MM.1S (cell line): ENCODE results near the gene CALR3.

Experiments used
- DNase-seq: peaks from one replicate; pipeline ENCODE4 v3.0.0-alpha.2; 2015
- H2AFZ ChIP-seq: fragments of 300-600 bp; sonication (generic); 2 replicates; pipeline ENCODE4 v1.6.0; 2016; ENCODE audit warnings: antibody characterized with exemption, low read length
- H3F3A ChIP-seq: fragments of 300-600 bp; sonication (generic); 2 replicates; pipeline ENCODE4 v1.6.1; 2016; ENCODE audit warnings: mild to moderate bottlenecking, antibody characterized with exemption, low read length, moderate library complexity, mixed read lengths; ENCODE audit not compliant: insufficient read depth
- H3K27ac ChIP-seq: fragments of 300-600 bp; sonication (generic); 2 replicates; pipeline ENCODE4 v1.5.1; 2016; ENCODE audit warnings: mild to moderate bottlenecking, low read length
- H3K27me3 ChIP-seq: fragments of 300-600 bp; sonication (generic); replicated peaks from 2 replicates; pipeline ENCODE4 v1.6.0; 2016; ENCODE audit warnings: low read length; ENCODE audit not compliant: insufficient read depth
- H3K36me3 ChIP-seq: fragments of 300-600 bp; sonication (generic); replicated peaks from 2 replicates; pipeline ENCODE4 v1.6.1; 2016; ENCODE audit warnings: mild to moderate bottlenecking, low read length, mixed read lengths; ENCODE audit not compliant: insufficient read depth
- H3K4me1 ChIP-seq: fragments of 300-600 bp; sonication (generic); 2 replicates; pipeline ENCODE4 v1.6.1; 2016; ENCODE audit warnings: low read length, mixed read lengths
- H3K4me2 ChIP-seq: fragments of 300-600 bp; sonication (generic); 2 replicates; pipeline ENCODE4 v1.6.0; 2016; ENCODE audit warnings: low read depth, low read length
- H3K4me3 ChIP-seq: fragments of 300-600 bp; sonication (generic); 2 replicates; pipeline ENCODE4 v1.5.1; 2016; ENCODE audit warnings: low read length, mixed read lengths
- H3K79me2 ChIP-seq: fragments of 300-600 bp; sonication (generic); 2 replicates; pipeline ENCODE4 v1.6.1; 2016; ENCODE audit warnings: mixed run types, low read length, mixed read lengths
- H3K9ac ChIP-seq: fragments of 300-600 bp; sonication (generic); 2 replicates; pipeline ENCODE4 v1.6.1; 2016; ENCODE audit warnings: low read length, mixed read lengths
- H3K9me2 ChIP-seq: fragments of 300-600 bp; sonication (generic); replicated peaks from 2 replicates; pipeline ENCODE4 v1.6.1; 2016; ENCODE audit warnings: mild to moderate bottlenecking, low read length, mixed read lengths; ENCODE audit not compliant: insufficient read depth
- H3K9me3 ChIP-seq: fragments of 300-600 bp; sonication (generic); replicated peaks from 2 replicates; pipeline ENCODE4 v1.6.1; 2016; ENCODE audit warnings: mild to moderate bottlenecking, low read length, mixed read lengths; ENCODE audit not compliant: insufficient read depth
- H4K20me1 ChIP-seq: fragments of 300-600 bp; sonication (generic); 2 replicates; pipeline ENCODE4 v1.6.1; 2016; ENCODE audit warnings: mild to moderate bottlenecking, low read length, moderate library complexity, mixed read lengths; ENCODE audit not compliant: insufficient read depth
- EZH2 ChIP-seq: fragments of 300-600 bp; sonication (generic); optimal IDR thresholded peaks from 2 replicates; pipeline ENCODE3; 2017; ENCODE audit warnings: low read depth, mild to moderate bottlenecking, antibody characterized with exemption, low read length, mixed read lengths
- EZH2phosphoT487 ChIP-seq: fragments of 300-600 bp; sonication (generic); IDR thresholded peaks from 2 replicates; pipeline ENCODE4 v1.6.1; 2018; ENCODE audit warnings: antibody characterized with exemption, low read length
- TF ChIP-seq, protein P1 (sequence below): fragments of 300-600 bp; sonication (generic); IDR thresholded peaks from 2 replicates; pipeline ENCODE4 v1.5.1; 2016; ENCODE audit warnings: antibody characterized with exemption, low read length, mixed read lengths

The CALR3 gene

DNA sequence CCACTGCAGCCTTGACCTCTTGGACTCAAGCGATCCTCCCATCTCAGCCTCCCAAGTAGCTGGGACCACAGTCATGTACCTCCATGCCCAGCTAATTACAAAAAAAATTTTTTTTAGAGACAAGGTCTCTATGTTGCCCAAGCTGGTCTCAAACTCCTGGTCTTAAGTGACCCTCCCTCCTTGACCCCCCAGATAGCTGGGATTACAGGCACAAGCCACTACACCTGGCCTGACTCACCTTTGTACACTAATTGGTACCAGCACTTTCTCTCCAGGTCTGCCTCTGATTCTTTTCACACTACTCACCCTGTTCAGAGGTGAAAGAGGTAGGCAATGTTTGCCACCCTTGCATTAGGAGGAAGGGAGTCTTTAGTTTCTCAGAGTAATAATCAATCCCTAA, 18.7 kb downstream of the CALR3 start:
- Histone ChIP-seq H3K4me2 (no peak overlapping the region), H3K9me3 (no peaks in the 10 kb centered on the region), H3F3A (no peaks in the 10 kb centered on the region), H3K4me3 (no peak overlapping the region), H3K79me2 (no peaks in the 10 kb centered on the region), H3K4me1 (no peaks in the 10 kb centered on the region), H2AFZ (no peak overlapping the region), H3K36me3 (no peaks in the 10 kb centered on the region), H3K9me2 (no peaks in the 10 kb centered on the region), H4K20me1 (no peaks in the 10 kb centered on the region), H3K27ac (no peak overlapping the region), H3K27me3 (no peaks in the 10 kb centered on the region), H3K9ac (no peak overlapping the region)
- no peak for TF ChIP-seq EZH2phosphoT487
- TF ChIP-seq, protein P1, sequence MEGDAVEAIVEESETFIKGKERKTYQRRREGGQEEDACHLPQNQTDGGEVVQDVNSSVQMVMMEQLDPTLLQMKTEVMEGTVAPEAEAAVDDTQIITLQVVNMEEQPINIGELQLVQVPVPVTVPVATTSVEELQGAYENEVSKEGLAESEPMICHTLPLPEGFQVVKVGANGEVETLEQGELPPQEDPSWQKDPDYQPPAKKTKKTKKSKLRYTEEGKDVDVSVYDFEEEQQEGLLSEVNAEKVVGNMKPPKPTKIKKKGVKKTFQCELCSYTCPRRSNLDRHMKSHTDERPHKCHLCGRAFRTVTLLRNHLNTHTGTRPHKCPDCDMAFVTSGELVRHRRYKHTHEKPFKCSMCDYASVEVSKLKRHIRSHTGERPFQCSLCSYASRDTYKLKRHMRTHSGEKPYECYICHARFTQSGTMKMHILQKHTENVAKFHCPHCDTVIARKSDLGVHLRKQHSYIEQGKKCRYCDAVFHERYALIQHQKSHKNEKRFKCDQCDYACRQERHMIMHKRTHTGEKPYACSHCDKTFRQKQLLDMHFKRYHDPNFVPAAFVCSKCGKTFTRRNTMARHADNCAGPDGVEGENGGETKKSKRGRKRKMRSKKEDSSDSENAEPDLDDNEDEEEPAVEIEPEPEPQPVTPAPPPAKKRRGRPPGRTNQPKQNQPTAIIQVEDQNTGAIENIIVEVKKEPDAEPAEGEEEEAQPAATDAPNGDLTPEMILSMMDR = no peak
- no peak for TF ChIP-seq EZH2
- no peak for DNase-seq

DNA sequence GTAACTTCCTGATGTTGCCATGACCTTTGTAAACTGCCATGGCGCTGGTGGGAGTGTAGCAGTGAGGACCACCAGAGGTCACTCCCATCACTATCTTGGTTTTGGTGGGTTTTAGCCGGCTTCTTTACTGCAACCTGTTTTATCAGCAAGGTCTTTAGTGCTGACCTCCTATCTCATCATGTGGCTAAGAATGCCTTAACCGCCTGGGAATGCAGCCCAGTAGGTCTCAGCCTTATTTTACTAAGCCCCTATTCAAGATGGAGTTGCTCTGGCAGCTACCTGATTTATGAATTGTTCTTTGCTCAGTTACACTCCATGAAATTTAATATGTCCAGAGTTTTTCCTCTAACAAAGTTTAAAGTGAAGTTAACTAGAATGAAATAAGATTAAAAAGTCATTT, 19.6 kb downstream of the CALR3 start:
- H3K36me3 ChIP-seq = no peaks in the 10 kb centered on the region
- H4K20me1 ChIP-seq = no peaks in the 10 kb centered on the region
- H3K4me3 ChIP-seq = no peak overlapping the region
- peaks cover 1% of the 10 kb centered on the region for H3K79me2 ChIP-seq
- H3F3A ChIP-seq = no peaks in the 10 kb centered on the region
- no peak overlapping the region for H3K4me2 ChIP-seq
- H3K27ac ChIP-seq = no peak overlapping the region
- H3K4me1 ChIP-seq = no peaks in the 10 kb centered on the region
- no peaks in the 10 kb centered on the region for H3K9me2 ChIP-seq
- H3K9ac ChIP-seq = no peak overlapping the region
- no peak overlapping the region for H2AFZ ChIP-seq
- no peak for DNase-seq
- H3K27me3 ChIP-seq = no peaks in the 10 kb centered on the region
- H3K9me3 ChIP-seq = no peaks in the 10 kb centered on the region
- no peak for TF ChIP-seq EZH2phosphoT487
- no peak for TF ChIP-seq EZH2
- TF ChIP-seq, protein P1 = no peak

DNA sequence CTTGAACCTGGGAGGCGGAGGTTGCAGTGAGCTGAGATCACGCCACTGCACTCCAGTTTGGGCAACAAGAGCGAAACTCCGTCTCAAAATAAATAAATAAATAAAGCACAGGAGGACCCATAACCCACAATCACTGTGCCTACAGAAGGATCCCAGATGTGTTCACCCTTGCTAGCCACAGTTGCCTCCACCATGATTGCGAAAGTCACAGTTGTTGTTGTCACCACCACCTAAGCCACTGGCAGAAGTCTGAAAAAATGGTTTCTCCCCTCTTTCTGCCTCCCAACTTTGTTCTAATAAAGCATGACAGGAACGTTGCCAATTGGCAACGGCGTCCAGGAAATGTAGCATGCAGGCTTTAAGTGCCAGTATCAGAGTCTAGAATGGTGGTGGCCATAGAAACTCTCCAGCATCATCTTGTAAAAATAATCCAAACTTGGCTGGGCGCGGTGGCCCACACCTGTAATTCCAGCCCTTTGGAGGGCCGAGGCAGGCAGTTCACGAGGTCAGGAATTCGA, 22.0 kb downstream of the CALR3 start:
- H3K4me1 ChIP-seq = peaks cover 6% of the 10 kb centered on the region; the same call in 1 of the 2 replicates
- no peak for DNase-seq
- peaks cover 26% of the 10 kb centered on the region for H3K79me2 ChIP-seq
- H3K4me3 ChIP-seq = no peak overlapping the region
- H4K20me1 ChIP-seq = 0 out of 2 replicates have a peak, but pooled peaks cover 5% of the 10 kb centered on the region
- no peak overlapping the region for H3K9ac ChIP-seq
- H3K9me2 ChIP-seq = no peaks in the 10 kb centered on the region
- no peak overlapping the region for H3K27ac ChIP-seq
- no peak overlapping the region for H2AFZ ChIP-seq
- no peaks in the 10 kb centered on the region for H3K9me3 ChIP-seq
- TF ChIP-seq, protein P1 = no peak
- no peak for TF ChIP-seq EZH2phosphoT487
- no peak for TF ChIP-seq EZH2
- no peaks in the 10 kb centered on the region for H3K27me3 ChIP-seq
- no peaks in the 10 kb centered on the region for H3K36me3 ChIP-seq
- no peak overlapping the region for H3K4me2 ChIP-seq
- H3F3A ChIP-seq = no peaks in the 10 kb centered on the region
